ENCODE data around the gene DNAH6.
A peak's percentile ranks its signal among the peaks of the same experiment; 100 is the strongest.

DNAH6 gene

DNA sequence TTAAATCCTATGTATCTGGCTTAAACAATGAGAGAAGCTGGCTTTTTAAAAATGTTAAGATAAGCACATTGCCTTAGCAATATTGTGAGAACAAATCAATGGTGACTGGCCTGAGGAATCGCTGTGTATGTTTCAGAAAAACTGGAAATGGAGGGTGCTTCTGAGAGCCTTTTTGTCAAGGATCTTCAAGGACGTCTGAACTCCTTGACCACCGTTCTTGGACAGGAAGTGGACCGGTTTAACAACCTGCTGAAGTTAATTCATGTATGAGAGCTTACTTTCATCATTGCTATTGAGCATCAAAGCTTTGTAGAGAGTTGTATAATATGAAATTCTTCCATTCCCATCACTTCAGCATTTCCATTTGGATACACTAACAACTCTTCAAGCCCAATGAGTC lies 292.0 kb downstream of the DNAH6 start:
- DNase-seq: no peak

DNA sequence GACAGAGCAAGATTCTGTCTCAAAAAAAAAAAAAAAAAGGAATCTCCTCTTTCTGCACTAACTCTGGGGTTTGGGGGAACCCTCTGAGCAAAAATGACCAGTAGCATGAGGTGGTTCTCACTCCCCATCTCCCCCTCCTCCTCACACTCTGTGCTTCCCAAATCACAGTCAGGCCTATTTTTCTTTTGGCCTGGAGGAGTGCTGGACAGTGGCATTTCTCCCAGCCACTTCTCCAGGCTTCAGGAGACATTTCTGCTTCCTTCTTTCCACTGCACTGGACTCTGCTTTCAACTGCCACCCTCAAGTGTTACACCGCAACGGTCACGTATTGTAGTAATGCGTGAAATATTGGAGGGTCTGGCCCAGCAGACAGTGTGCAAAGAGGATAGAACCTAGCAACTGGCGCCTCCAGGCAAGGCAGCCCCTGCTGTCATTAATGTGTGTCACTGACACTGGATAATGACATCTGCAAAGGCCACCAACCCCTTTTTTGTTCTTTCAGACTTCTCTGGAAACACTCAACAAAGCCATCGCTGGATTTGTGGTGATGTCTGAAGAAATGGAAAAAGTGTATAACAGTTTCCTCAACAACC lies 295.6 kb downstream of the DNAH6 start:
- DNase-seq: no peak

DNA sequence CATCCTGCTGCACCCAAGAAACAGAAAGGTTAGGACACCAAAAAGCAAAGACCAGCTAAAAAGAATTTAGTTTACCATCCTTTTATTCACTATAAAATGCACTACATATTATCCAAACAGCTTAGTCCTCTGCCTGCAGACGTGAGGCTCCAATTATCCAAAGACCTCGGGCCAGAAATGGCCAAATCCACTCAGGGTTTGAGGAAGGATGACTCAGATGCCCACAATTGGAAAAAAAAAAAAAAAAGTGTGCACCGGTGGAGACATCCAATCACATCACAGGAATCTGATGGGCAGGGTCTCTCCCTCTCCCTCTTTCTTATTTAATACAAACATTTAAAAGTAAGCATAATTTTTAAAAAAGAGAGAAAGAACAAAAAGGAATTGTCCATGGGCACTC lies 298.8 kb downstream of the DNAH6 start:
- DNase-seq: no peak

DNA sequence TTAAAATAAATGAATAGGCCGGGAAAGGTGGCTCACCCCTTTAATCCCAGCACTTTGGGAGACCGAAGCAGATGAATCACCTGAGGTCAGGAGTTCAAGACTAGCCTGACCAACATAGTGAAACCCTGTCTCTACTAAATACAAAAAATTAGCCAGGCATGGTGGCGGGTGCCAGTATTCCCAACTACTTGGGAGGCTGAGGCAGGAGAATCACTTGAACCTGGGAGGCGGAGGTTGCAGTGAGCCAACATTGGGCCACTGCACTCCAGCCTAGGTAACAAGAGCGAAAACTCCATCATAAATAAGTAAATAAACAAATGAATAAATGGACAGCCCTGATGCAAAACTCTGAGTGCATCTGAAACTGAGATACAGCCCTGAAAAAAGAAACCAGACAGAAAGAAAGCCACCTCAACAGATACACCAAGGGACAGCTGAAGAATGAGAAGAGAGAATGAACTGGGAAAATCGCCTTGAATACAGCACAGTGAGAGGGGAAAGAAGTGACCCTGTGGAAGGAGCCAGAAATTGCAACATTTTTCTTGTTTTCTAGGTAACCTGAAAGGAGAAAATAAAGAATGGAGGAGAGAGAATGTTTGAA lies 300.2 kb downstream of the DNAH6 start:
- DNase-seq: no peak

DNA sequence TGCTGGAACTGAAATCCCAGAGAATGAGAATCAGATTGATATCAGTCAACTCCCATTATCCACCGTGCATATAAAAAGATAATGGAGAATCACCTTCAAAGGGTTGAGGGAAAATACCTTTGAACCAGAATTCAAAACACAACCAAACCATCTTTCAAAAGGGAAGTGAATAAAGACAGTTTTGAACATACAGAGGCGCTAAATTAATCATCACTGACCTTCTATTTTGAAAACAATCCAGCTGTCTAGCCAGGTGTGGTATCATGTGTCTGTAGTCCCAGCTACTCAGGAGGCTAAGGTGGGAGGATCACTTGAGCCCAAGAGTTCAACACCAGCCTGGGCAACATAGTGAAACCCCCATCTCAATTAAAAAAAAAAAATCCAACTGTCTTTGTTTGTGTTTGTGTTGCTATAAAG lies 300.9 kb downstream of the DNAH6 start:
- DNase-seq: no peak

DNA sequence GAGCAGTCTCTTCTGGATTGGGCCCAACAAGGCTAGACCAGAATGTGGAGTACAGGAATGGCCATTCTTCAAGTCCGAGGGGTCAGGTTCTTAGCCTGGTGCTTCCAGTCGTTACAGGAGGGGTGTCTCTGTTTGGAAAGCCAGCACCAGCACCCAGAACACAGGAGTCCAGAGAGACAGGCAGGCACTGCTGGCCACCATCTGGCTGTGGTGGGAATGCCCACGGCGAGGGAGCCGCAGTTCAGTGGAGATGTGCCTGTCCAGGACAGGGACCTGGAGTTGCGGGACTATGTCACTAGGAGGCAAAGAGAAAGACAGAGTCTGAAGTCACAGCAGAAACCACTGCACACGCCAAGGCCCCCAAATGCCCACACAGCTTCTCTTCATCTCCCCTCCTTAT lies 305.5 kb downstream of the DNAH6 start:
- DNase-seq: no peak

DNA sequence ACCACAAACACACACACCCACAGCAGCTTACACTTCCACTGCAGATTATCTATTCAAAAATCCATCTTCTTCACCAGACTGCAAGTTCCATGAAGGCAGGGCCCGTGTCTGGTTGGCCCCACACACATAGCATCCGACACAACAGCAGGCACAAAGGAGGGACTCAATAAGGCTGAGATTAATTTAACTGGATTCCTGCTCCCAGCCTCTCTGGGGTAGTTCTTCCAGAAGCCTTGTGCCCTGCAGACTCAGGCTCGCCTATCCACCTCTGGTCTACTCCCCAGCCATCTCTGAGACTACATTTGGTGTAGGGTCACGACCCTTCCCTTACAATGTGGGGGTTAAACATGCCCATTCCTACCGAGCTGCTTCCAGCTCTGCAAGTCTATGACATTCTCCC lies 306.9 kb downstream of the DNAH6 start:
- DNase-seq: no peak

DNA sequence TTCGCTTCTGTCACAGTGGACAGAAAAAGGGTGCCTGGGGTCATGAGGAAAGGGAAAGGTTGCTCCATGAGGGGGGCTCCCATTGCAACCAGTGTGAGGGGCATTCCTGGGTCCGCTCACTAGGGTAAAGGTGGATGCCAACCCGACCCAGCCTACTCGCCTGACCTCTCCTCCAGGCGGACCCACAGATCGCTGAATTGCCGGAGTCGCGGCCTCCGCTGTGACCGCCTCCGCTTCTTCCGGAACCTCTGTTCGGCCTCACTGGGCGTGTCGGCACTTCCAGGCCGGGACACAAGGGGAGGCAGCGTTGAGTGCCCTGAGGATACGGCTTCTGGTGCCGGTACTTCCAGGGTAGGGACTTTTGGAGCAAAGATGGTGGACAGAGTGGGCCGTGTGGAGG lies 307.5 kb downstream of the DNAH6 start:
- DNase-seq: no peak

DNA sequence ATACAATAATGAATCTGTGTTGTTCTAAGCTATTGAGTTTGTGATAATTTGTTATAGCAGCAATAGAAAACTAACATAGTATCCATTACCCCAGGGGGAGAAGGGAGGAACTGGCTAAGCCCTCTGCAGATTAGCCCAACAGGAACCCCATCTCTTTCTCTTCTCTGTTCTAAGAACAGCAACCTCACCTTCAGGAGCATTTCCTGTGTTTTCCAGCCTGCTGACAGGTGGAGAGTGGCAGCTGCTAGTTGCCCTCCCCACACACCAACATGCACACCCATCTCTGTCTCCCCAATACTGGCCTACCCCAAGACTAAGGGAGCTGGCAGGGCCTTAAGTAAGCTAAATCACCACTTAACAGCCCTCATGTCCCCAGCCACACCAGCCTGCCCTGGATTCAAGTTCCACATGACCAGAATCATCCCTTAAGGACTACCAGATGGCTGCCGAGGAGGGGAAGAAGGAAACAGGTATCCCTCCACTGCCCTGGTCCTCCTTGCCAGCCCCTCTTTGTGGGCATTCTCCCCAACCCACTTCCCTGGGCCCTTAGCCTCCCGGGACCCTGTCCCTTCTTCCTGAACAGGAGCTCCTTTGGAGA lies 311.8 kb downstream of the DNAH6 start:
- no peak for DNase-seq

DNA sequence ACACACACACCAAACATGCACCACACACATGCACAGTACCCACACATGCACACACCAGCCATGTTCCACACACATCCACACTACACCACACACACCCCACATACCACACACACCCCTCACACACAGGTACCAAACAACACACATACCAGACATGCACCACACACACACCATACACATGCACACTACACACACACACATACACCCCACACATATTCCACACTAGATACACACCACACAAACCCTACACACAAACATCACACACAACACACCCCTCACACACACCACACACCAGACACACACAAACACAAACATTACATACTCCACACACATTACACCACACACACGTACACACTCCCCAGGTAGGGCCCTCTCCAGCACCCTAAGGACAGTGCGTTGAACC lies 313.4 kb downstream of the DNAH6 start:
- DNase-seq: no peak

DNA sequence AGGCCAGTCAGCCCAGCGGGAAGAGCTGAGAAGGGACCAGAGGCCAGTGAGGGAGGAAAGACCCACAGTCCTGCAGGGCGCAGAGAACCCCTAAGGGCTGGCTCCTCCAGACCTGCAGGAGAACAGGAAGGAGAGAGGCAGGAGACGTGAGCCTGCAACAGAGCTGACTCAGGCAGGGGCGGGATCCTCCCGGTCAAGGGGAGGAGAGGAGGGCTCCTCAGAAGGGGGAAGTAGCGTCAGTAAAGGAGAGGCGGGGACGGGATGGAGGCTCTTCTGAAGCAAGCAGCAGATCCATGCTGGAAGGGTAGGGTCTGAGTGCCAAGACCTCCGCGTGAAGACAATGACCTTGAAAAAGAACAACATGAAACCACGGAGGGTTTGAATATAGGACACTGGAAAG lies 313.8 kb downstream of the DNAH6 start:
- peak; percentile 80 for DNase-seq

DNA sequence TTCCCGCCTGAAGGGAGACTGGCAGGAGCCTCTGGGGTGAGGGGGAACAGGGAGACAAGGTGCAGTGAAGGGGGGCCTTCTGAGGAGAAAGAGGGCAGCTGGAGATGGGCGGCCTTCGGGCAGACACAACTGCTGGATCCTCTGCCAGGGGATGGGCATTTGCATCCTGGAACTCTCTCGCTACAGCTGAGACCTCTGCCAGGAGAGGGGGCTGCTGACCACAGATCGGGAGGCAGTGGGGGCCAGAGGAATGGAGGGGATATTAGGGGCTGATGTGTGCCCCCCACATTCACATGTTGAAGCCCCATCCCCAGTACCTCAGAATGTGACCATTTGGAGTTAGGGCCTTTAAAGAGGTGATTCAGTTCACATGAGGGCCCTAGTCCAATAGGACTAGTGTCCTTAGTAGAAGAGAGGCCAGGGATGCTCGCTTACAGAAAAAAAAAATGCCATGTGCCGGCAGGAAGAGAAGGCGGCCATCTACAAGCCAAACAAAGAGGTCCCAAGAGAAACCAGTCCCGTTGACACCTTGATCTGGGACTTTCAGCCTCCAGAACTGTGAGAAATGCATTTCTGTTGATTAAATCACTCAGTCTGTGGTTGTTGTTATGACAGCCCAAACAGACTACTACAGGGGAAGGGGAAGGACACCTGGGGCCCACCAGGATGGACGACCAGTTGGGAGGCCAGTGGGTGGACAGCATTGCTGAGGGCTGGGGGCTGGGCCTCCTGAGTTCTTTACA lies 314.6 kb downstream of the DNAH6 start:
- no peak for DNase-seq

DNA sequence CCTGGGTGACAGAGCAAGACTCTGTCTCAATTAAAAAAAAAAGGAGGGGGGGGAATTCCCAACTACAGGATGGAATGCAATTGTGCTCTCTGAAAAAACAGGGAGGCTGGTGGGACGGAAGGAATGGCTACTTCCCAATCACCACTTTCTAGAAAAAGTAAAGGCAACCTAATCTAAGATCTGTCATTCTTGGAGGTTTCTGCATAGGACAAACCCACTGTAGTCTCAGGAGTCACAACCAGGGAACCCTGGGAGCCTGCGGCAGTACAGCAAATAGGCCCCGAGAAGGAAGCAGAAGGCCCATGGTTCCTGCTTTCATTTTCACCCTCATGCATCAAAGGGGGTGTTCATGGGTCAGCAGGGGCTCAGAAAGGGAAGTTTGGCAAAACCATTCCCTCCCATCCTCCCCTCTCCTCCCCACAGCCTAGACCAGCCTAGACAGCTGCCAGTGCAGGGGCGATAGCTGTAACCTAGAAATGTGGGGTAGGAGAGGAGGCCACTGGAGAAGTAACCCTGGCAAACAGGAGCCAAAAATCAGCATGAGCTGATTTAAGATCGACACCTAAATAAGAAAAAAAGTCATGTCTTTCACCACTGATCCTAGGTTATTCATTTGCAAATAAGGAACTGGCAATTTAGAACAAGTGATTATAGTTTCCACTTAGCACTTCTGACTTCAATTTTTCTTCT lies 316.6 kb downstream of the DNAH6 start:
- peak; percentile 58 to 65 for DNase-seq

DNA sequence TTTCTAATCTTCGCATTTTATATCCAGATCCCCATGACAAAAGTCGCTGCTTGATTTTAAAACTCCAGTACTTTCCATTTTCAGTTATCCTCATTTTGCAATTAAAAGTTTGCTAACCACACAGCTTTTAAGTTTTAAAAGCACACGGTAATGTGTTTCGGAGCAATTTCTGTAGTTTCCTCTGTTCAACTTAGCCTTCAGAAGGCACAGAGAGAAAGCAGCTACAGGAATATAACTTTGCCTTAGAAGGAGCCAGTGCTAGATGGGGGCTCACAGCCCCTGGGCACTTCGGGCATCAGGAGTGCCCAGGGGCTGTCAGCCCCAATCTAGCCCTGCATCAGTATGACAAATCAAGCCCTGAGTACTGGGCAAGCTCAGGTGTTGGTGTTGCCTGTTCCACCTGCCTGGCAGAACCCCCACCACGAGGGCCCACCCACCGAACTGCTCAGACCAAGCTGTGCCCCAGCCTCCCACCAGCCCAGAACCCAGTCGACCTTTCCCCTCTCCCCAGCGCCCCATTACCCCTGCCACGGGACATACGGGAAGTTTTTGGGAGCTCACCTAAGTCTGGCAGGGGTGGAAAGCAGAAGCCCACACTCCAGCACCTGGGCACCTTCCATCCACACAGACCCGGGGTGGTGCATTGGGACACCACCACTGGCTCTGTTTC lies 317.3 kb downstream of the DNAH6 start:
- DNase-seq: no peak

DNA sequence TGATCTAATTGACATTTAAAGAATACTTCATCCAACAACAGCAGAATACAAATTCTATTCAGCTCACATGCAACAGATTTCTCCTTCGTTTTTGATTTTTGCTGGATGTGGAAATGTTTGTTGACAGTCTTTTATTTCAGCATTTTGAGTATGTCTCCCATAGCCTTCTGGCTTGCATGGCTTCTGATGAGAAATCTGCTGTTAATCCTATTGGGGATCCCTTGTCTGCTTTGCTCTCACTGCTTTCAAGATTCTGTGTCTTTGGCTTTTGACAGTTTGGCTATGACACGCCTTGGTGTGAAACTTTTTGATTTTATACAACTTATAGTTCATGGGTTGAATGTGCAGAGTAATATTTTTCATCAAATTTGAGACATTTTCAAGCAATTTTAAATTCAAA lies 319.9 kb downstream of the DNAH6 start:
- DNase-seq: no peak

DNA sequence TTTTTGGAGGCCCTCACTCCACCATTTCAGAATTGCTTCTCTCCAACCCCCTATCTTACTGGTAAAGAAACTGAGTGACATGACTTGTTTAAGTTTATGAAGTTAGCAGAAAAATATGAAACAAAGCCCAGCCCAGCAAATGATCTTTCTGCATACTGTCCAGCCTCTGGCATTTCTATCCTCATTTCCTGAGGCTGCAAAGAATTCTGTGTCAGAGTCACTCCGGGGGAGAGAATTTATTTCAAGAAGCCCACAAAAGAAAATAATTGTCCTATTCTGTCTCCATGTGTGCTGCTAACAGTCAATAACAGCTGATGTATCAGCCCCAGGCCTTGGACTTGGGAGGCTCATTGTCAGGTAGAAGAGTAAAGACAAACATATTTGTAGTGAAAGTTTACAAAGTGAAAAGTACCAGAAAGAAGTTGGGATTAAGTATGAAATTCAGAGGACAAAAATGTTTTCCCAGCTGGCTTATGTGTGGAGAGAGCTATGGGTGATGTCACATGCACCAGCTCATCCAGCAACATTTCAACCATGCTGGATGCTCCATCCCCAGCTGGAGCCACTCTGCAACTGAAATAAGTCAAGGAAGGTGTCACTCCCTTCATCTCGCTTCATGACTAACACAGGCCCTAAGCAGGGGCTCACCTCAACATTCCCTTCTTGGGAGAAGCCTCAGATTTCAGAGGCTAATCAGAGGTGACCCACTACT lies 322.3 kb downstream of the DNAH6 start:
- no peak for DNase-seq

DNA sequence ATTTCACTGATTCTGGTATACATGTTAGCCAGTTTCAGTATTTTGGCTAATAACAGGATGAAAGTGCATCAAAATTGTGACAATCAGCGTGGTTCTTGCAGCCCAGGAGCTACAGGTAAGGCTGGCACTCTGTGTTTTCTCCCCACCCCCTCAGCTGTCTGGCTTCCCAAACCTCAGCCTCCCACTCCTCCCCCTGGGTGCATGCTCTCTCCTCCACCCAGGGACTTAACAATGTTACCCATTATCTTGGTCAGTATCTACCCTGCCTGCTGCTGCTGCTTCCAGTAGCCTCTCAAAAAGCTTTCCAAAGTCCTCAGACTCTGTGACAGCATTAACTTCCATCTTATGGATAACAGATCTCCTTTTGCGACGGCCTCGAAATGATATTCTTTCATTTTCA lies 323.6 kb downstream of the DNAH6 start:
- no peak for DNase-seq

DNA sequence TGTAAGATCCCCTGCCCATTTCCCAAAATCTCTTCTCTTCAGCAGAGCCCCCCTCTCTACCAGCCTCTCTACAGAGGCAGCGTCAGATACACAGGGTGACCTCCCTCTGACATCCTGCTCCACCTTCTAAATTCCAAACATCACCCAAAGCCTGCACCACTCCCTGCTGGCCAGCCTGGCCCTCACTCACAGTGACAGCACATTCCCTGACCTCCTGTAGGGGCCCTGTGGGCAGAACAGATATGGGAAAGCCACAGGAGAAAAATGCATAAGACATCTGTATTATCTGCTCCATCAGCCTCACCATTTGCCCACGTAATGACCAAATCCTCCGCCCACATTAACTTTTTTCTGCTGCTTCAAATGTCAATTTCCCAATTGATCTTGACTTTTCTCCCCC lies 324.0 kb downstream of the DNAH6 start:
- DNase-seq: no peak

DNA sequence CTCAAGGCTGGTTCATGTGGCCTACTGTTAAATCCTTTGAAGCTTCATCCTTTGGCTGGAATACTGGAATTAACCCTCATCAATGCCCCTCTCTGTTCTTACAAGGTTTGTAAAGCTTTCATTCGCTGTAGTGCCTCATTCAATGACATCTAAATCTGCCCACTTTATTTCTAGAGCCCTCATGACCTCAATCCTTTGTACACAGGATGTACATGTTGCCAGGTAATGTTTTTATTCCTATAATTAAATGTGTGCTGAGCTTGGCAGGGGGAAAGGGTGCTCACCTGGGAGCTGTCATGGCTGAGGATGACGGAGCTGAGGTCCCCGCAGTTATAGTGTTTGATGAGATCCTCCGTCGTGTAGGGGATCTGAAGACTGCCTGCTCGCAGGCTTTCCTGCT lies 325.3 kb downstream of the DNAH6 start:
- no peak for DNase-seq

DNA sequence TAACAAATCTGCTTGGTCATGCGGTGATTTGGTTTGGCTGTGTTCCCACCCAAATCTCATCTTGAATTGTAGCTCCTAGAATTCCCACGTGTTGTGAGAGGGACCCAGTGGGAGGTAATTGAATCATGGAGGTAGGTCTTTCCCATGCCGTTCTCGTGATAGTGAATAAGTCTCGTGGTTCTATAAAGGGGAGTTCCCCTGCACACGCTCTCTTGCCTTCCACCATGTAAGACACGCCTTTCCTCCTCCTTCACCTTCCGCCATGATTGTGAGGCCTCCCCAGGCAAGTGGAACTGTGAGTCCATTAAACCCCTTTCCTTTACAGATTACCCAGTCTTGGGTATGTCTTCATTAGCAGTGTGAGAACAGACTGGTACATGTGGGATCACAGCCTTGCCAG lies 327.8 kb downstream of the DNAH6 start:
- no peak for DNase-seq

DNA sequence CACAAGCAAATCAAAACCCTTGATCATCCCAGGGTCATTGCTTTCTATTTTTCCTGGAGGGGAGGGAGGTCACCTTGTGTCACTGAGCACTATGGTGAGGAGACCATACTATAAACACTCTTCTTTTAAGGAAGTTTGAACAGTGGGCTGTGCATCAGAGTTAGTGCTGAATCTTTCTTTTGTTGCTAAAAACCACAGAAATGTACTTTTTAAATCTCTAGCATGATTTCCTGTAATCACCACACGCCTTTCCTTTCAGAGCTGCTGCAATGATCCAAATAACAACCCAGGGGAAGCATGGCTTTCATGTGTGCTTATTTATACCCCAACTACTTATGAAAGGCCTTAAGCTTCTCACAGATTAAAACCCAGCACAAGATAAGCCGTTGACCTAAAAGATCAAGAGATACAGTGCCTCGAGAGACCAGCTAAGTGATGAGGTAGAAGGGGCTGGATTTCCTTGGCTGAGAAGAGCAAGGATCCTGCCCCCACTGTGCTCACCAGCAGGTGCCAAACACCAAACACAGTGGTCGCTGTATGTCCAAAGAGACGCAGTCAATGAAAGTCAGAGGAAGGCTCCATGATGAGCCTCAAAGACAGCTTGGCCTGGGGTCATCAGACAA lies 329.9 kb downstream of the DNAH6 start:
- no peak for DNase-seq

DNA sequence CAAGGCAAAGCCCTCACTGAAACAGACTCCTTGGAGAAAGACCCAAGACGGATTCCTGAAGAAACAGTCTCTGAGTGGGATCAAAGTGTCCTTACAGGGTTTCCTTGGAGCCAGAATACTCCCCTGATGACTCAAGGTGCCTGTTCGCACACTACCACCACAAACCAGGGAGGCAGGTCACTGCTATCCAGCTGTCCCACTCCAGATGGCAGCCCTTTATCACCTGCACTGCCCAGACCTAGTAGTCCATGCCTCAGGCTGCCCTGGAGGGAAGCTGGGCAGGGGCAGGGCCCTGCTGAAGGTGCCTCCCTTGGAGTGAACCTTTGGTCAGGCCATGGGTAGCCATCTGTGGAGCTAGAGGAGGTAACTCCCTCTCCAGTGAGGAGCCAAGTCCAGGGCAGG lies 330.4 kb downstream of the DNAH6 start:
- DNase-seq: no peak
